GM12875 (cell line): ENCODE results near the gene SON.
"Not testable (repeated sequence)": the region's sequence is repeated elsewhere in the genome, so short reads cannot be mapped to it uniquely, and the experiment has no call there.

Experiments used
- H3K4me3 ChIP-seq: one replicate; pipeline ENCODE4 v1.5.1; 2011; ENCODE audit warnings: low read depth, low read length, control low read depth
- TF ChIP-seq, protein P1 (sequence below): IDR thresholded peaks from 2 replicates; pipeline ENCODE4 v1.5.1; 2011; ENCODE audit warnings: low read depth, mild to moderate bottlenecking, control low read depth, inconsistent platforms, low read length, moderate library complexity, borderline replicate concordance; ENCODE audit not compliant: insufficient read depth

The SON gene

DNA sequence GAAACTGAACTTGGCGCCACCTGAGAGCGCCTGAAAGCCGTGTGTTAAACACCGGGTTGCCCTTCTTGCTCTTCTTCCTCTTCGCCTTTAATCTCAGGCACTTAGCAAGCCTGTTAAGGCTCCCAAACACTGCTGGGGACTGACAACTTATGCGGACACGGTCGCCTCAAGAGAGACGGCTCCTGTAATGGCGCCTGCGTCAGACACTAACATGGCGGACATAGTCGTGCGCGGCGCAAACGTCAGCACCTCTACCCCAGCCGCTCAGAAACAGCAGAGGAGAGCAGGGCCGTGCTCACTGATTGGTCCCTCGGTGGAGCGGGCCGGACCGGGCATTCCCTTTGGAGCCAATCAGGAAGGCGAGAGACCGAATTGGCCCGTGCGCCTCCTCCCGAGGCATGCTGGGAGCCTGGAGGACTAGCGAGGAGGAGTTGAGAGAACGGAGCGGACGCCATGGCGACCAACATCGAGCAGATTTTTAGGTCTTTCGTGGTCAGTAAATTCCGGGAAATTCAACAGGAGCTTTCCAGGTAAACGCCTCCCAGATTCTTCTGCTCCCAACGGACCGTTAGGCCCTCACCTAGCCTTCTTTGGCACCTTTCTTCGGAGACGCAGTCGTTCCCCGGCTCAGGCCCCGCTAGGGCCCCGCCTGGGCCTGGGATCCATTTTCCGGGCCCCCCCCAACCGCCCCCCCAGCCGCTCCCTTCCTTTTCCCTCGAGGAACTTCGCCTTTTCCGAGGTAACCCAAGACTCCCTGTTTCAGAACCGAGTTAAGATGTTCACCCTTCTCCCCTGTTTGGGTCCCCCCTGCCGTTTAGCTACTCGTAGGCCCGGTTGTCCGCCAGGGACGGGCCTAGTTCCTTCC is at the start of gene SON:
Gene SON (plus strand): TSS at position 399 of the 865 bp plus-strand sequence. CDS start 55 bp downstream, at position 454.
- H3K4me3 ChIP-seq: peak within 1 kb of the TSS; percentile 80
- TF ChIP-seq, protein P1, sequence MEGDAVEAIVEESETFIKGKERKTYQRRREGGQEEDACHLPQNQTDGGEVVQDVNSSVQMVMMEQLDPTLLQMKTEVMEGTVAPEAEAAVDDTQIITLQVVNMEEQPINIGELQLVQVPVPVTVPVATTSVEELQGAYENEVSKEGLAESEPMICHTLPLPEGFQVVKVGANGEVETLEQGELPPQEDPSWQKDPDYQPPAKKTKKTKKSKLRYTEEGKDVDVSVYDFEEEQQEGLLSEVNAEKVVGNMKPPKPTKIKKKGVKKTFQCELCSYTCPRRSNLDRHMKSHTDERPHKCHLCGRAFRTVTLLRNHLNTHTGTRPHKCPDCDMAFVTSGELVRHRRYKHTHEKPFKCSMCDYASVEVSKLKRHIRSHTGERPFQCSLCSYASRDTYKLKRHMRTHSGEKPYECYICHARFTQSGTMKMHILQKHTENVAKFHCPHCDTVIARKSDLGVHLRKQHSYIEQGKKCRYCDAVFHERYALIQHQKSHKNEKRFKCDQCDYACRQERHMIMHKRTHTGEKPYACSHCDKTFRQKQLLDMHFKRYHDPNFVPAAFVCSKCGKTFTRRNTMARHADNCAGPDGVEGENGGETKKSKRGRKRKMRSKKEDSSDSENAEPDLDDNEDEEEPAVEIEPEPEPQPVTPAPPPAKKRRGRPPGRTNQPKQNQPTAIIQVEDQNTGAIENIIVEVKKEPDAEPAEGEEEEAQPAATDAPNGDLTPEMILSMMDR: no peak

DNA sequence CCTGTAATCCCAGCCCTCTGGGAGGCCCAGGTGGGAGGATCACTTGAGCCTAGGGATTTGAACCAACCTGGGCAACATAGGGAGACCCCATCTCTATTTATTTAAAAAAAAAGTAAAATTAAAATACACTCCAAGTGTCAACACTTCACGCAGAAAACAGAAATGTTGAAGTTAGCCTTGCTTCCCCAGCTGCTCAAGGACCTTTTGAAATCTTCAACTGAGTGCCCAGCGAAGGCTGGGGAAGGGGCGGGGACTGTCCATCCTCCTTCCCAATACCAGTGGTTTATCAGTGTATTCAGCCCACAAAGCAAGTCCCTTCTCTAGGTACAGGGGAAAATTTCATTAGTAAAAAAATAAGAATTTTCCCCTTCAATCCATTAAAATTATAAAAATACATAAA is 49.1 kb upstream of the SON start:
- H3K4me3 ChIP-seq: no peak overlapping the region
- TF ChIP-seq, protein P1: no peak

DNA sequence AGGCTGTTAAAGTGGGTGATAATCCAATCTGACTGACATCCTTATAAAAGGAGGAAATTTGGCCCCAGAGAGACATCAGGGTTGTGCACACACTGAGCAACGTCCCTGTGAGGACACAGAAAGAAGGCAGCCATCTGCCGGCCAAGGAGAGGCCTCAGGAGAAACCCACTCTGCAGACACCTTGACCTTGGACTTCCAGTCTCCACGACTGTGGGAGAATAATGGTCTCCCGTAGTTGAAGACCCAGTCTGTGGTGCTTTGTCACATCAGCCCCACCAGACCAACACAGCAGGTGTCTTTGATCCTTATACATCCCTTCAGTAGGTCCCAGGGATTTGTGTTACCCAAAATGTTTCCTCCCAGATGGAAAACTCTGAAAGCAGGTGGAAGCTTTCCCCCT is 47.1 kb upstream of the SON start:
- TF ChIP-seq, protein P1: no peak
- H3K4me3 ChIP-seq: no peak overlapping the region

DNA sequence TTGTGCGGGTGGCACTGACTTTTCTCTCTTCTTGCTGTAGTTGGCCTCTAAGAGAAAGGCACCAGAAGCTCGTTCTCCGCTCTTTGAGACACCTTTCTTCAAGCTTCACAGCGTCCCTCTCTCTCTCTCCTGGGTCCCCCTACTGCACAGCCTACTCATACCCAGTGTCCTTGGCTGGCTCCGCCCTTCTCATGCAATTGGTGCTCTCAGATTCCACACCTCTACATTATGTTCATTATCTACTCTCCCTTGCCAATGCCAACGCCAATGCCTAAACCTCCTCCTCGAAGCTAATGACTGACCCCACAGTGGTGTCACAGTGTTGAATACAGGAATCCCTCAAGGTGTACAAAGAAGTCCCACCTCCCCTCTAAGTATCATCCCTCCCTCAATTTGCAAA is 46.5 kb upstream of the SON start:
- TF ChIP-seq, protein P1: no peak

GRCh38 chr21:33505833-33506232 is 37.0 kb upstream of the SON start:
- H3K4me3 ChIP-seq: no peak overlapping the region
- TF ChIP-seq, protein P1: no peak

More for the DNA sequence above, 46.5 kb upstream of the SON start:
- H3K4me3 ChIP-seq: no peak overlapping the region

DNA sequence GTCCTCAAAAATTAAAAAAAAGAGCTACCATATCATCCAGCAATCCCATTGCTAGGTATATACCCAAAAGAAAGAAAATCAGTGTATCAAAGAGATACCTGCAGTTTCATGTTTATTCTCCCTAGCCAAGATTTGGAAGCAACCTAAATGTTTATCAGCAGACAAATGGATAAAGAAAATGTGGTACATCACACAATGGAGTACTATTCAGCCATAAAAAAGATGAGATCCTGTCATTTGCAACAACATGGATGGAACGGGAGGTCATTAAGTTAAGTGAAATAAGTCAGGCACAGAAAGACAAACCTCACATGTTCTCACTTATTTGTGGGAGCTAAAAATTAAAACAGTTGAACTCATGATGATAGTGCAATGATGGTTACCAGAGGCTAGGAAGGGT is 35.8 kb upstream of the SON start:
- not testable (repeated sequence) for H3K4me3 ChIP-seq

DNA sequence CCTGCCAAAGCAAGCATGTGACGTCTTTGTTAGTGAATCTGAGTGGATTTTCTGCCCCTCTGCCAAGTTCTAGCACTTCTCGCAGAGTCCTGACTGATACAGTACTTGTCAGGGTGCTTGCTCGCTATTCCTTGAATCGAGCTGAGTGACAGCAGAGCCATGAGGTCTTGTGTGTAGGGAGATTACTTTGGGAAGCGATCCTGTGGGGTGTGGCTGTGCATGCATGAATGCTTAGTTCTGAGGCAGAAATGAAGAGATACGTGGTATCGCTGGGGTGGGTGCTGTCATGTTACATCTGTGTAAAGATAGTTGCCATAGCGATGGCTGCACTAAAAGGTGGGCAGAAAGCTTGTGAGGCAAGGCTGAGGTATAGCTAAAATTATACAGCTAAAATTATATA is 32.0 kb upstream of the SON start:
- H3K4me3 ChIP-seq: no peak overlapping the region
- TF ChIP-seq, protein P1: no peak

GRCh38 chr21:33511639-33512038 is 31.2 kb upstream of the SON start:
- no peak overlapping the region for H3K4me3 ChIP-seq
- TF ChIP-seq, protein P1: no peak
